ENCODE measurements around the gene FBXL14.
"Not testable (repeated sequence)": the region's sequence is repeated elsewhere in the genome, so short reads cannot be mapped to it uniquely, and the experiment has no call there.

Gene FBXL14

DNA sequence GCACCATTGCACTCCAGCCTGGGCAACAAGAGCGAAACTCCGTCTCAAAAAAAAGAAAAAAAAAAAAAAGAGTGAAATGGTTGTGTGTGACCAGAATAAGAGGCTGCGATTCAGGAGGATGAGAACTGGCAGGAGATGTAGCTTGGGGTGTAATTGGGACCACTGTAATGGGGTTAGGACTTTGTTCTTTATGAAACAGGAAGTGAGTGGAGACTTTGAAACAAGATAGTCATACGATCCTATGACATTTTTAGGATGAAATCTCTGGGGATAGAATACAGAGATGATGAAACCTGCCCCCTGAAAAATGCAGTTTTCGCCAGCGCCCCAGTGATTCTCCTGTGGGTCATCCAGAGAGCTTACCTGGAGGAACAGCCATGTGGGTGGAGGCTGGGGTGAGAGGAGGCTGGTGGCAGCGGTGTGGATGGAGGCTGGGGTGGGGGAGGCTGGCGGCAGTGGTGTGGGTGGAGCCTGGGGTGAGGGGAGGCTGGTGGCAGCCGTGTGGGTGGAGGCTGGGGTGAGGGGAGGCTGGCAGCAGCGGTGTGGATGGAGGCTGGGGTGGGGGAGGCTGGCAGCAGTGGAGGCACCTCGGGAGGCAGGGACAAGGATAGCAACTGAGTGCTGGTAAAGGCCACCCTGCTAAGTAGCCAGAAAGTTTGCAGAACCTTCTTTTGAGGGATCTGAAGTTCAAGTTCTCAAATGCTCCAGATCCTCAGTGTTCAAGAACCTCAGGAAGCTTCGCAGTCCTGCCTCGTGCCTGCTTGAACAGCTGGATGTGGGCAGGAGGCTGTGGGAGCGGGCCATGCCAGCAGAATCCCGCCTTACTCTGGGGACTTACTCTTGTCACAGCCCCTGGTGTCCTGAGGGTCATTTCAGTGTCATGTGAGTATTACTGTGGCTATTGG, 20.2 kb downstream of the FBXL14 start:
- no peak for DNase-seq (ENCODE audit: low read depth in 3 of 3)

DNA sequence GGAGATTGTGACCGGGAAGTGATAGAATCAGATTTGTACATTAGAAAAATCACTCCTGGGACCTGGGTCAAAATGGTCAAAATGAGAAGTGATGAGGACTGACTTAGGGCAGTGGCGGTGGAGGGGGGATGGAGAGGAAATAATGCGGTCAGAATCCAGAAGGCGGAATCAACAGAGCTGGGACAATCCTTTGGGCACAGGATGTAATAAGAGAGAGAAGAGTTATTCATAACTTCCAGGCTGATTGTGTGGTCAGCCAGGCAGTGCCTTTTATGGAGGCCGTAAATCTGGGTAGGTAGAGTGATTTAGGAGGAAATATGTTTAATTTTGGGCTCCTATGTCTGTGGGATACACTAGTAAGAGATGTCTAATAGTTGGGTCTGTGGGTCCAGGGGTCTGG, 21.6 kb downstream of the FBXL14 start:
- no peak for DNase-seq (ENCODE audit: low read depth in 3 of 3)

DNA sequence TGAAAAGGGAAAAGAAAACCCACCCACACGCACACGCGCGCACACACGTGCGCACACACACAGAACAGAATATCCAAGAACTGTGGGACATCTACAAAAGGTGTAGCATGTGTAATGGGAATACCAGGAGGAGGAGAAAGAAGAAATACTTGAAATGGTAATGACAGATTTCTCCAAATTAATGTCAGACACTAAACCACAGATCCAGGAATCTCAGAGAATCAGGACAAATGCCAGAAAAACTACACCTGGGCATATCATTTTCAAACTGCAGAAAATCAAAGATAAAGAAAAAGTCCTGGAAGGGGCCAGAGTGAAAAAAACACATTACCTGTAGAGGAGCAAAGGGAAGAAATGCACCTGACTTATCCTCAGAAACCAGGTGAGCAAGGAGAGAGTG, 26.5 kb downstream of the FBXL14 start:
- DNase-seq (ENCODE audit: low read depth in 3 of 3) = no peak

DNA sequence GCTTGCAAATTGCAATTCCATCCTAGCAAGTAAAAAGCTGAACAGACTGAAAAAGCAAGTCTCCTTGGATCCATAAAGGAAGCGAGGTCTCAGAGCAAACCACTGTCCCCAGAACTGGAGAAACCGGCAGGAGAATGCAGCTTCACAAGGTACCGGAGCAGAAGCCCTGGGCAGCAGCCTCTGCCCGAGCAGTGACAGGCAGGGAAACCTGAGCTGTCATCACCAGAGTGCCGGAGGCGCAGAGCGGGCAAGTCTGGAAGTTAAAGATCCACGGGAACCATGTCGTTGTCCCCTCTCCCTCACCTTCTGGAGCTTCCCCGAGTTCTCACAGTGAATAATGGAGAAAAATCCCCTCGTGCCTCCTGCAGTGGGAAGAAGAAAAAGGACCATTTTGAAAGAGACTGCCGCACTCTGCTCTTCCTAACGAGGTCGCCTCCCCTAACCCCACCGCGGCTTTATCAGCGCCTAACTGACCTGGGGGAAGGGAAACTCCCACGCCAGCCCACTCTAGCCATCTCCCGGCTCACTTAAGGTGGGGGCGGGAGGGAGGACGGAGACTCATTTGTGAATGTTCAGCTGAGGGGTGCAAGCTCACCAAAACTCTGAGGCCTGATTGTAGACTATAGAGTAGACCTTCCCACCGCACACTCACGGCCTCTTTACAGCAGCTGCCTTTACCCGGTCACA, 27.8 kb downstream of the FBXL14 start:
- DNase-seq (ENCODE audit: low read depth in 3 of 3) = no peak

DNA sequence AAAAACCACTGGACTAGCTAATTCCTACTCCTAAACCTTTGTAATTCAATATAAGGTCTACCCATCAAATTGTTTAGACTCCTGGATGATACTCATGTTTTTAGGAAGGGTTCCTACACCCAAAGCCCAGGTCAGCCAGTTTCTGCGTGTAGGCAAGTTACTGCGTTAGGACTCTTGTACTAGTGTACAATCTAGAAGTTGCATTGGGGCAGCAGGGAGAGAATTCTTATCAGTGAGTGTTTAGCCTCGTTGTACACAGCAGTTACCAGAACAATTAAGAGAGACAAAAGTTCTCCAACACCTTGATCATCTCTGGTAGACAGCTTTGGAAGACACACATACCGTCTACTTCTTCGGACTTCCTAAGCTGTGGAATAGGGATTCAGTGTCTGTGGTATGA, 29.2 kb downstream of the FBXL14 start:
- no peak for DNase-seq (ENCODE audit: low read depth in 3 of 3)

DNA sequence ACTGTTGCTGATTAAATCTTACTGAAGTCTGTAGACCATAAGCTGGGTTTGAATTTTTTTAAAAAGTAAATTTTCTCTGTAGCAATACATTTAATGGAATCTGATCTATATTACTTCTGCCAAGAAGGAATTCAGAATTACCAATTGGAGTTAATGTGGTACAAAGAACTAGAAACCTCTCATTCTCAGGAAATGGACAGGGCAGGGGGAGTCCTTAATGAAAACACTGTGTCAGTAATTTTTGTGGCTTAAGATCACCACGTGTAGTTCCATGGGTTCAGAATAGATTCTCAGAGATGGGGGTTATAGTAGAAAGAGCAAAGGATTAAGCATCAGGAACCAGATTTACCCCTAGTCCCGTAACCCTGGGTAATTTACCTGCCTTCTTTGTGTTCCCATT, 30.3 kb downstream of the FBXL14 start:
- no peak for DNase-seq (ENCODE audit: low read depth in 3 of 3)

DNA sequence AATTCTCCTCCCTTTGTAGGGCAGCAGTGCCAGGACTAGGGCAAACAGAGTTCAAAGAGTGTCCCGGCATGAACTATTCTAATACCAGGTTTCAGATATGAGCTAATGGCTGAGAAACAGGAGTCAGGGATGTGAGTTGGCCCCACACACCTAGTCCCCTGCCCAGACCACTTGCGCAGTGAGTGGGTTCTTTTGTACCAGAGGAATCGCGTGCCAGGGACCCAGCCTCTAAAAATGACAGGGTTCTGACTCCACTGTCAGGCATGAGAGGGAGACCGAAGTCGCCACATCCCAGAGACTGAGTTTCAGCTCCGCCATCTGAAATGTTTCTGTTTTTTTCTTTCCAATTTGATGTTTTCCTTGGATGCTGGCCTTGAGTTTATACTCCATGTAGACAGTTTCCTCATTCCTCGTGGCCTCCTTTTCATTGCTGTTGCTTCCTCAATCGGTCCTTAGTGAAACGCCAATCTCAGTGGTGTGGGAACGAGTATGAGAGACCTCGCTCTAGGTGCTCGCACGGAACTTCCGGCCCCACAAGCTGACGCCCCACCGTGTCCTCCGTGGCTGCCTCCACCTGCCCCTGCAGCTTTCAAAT, 31.5 kb downstream of the FBXL14 start:
- no peak for DNase-seq (ENCODE audit: low read depth in 3 of 3)

DNA sequence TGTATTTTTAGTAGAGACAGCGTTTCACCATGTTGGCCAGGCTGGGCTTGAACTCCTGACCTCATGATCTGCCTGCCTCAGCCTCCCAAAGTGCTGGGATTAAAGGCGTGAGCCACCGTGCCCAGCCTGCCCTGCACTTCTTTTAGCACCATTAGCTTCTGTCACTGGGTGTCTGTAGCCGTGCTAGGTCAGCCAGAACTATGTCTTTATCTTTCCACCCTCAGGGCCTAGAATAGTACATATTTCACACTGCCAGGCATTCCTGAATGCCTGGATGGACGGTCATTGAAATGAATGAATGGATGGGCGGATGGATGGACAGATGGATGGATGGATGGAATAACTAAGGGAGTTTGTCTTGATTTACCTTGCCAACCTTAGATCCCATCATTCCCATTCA, 33.7 kb downstream of the FBXL14 start:
- DNase-seq (ENCODE audit: low read depth in 3 of 3) = no peak

DNA sequence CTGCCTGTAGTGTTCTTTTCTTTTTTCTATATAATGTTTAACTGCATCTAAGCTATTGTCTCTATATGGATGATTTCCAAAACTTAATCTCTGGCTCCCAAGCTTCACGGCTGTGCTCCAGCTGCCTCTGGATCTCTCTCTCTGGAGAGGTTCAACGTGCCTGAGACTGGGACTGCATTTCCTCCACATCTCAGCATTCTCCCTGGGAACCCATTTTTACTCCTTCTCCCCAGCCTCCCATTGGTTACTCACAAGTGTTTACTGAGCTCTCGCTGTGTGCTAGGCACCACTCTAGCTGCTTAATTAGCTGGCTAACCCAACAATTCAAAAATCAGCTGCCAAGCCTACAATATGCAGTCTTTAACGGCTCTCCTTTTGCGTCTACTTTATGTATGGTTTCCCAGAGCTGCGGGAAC, 34.7 kb downstream of the FBXL14 start:
- DNase-seq (ENCODE audit: low read depth in 3 of 3) = no peak

DNA sequence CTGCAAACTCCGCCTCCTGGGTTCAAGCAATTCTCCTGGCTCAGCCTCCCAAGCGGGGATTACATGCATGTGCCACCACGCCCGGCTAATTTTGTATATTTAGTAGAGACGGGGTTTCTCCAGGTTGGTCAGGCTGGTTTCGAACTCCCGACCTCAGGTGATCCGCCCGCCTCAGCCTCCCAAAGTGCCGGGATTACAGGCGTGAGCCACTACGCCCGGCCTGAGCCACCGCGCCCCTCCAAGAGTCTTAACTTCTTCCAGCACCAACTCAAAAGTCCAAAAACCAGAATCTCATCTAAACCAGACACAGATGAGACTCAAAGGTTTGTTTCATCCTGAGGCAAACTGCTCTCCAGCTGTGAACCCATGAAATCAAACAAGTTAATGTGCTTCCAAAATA, 36.3 kb downstream of the FBXL14 start:
- DNase-seq (ENCODE audit: low read depth in 3 of 3) = not testable (repeated sequence)

DNA sequence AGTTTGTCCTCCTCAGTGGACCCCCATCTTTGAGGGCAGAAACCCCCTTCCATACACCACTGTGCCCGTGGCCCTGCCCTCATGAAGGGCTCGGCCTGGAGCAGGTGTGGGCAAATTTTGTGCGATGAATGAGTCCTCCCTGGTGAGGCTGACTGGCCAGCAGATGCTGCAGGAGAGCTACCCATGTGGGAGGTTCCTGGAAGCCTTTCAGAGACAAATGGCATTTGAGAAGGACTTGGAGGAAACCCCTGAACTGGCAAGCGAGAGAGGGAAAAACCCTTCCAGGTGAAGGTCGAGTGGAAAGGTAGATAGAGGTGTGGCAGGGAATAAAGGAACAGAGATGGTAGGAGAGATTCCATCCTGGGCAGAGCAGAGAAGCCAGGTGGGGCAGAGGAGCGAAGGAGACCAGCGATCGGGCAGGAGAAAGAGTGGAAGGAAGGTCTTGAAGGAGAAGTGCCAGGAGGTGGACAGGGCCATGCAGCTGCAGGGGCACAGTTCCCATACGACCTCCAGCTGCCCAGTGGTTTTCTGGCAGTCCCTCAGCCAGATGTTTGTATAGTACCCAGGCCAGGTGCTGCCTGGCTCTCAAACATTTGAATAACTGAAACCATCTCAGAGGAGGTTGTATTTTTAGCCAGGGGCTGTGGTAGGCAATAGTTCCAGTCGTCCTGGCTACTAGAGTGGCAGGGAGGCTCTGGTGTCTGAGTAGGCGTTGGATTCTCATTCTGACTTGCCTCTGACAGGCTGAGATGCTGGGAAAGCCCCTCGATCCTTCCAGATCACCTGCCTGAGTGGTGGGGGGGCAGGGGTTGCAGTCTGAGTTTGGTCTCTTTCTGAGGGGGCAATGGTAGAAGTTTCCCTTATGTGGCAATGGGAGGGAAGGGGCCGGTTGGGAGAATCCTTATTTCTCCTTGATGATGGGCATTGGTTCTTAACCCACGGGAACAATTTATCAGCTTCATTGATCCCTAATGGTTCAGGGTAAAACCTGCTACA, 40.1 kb downstream of the FBXL14 start:
- no peak for DNase-seq (ENCODE audit: low read depth in 3 of 3)

DNA sequence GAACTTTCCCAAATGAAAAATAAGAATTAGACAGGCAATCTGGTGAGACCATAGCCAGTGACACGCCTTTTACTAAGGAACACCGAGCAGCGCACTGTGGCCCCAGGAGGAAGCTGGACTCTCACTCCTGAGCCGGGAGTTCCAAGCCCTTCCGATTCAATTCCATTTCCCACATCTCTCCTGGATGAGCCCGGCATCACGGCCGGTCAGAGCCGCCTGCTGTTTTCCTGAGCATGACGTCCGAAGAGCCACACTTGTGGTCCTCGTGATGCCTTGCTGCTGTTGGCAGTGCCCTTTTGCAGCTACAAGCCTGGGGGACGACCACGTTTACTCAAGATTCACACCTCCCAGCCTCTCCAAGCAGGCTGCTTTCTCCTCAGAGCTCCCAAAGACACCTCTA, 40.8 kb downstream of the FBXL14 start:
- DNase-seq (ENCODE audit: low read depth in 3 of 3) = no peak

DNA sequence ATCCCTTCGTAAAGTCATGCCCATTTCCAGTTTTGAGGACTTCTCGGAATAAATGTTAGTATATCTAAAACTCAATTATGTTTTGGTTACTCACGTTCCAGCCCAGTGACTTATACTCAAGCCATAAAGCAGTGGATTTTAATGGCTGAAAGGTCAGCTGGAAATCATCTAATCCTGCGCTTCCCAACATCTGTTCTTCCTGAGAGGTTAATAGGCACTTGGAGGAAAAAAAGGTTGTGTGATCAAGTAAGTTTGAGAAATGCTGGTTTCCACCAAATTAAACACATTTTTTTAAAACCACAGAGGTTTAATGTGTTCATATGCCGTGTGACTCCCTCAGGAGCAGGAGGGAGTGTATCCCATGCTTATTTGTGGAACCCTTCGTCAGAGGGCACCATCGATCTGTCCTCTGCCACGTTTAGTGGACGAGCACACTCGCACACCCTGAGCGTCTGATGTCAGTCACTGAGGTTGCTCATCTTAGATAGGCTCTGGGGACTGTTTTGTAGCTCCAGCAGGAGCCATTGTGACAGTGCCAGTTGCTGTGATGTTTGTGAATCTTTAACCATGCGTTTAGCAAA, 41.4 kb downstream of the FBXL14 start:
- DNase-seq (ENCODE audit: low read depth in 3 of 3) = no peak

DNA sequence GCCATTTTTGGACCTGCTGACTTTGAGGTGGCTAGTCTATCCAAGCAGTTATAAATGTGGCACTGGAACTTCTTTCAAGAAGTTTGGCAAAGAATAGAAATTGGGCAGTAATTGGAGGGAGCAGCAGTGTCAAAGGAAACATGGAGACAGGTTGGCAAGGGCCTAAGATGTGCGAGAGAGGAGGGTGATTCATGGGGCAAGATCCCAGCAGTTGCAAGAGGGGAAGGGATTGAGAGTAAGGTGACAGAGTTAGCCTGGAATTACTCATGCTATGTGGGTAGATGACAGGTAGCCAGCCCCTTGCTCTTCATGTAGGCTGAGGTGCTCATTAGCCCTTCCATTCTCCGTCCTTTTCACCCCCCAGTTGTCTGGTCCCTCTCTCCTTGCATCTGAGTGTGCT, 42.2 kb downstream of the FBXL14 start:
- no peak for DNase-seq (ENCODE audit: low read depth in 3 of 3)

DNA sequence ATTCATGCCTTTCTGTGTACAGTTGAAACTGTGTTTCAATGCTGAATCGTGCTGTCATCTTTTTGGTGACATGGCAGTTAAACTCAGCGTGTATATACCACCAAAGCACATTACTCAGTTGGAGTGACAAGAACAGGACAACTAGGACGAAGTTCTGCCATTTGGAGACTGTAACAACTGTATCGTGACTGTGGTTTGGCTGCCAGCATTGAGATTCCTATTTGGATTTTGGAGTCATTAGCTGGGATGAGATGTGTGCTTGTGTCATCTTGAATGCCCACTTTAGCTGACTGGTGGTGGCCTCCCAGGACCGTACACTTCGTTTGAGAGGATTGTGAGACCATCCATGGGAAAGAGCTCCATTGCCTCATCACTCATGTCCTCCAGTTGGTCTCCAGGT, 42.9 kb downstream of the FBXL14 start:
- no peak for DNase-seq (ENCODE audit: low read depth in 3 of 3)

DNA sequence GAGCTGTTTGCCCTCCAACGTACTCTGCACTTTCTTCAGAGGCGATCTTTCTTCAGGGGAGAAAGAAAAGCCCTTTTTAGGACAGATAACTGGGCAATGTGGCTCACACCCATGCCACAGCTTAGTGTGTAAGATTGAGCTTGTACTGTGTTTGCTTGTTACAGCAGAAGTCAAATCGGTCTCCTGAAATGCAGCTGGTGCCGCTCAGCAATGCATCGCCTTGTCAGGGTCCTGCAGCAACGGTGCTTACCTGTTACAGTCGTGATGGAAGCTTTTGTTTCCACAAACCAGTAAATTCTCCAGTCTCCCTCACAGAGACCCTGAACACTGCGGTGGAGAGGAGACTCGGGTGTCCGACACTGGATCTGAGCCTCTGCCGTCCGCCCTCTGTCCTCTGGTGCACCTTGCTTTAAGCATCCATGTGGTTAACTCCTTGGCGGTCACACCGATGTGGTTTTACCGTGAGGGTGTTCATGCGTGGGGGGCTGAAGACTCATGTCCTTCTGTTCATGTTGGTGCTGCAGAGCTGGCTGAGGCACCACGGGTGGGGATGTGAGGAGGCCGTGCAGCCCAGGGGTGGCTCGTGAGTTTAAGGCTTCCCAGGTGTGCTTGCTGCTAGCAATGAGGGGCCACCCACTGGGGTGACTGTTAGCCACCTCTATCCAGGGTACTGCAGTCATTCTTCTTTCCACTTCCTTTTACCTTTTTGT, 47.3 kb downstream of the FBXL14 start:
- no peak for DNase-seq (ENCODE audit: low read depth in 3 of 3)

DNA sequence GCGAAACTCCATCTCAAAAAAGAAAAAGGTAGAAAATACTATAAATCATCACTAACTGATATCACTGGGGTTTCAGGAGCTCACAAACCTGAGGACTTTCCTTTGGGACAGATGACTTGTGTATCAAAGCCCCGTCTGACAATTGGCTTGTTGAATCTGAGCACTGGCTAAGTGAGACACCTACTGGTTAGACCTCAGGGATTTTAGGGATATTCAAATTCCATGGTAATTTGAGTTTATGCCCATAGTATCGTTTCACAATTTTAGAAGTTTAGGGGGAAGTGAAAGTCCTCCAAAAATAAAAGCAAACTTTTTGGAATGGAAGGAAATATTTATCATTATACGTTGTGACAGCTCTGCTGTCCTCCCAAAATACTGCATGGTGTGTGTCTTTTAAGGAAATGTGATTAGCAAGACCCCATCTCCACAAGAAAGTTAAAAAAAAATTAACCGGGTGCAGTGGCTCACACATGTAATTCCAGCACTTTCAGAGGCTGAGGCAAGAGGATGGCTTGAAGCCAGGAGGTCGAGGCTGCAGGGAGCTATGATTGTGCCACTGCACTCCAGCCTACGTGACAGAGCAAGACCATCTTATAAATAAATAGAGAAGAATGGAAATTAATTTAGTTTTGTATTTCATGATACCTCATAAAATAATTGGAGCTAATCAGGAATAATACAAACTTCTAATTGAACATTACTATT, 49.2 kb downstream of the FBXL14 start:
- DNase-seq (ENCODE audit: low read depth in 3 of 3) = no peak

DNA sequence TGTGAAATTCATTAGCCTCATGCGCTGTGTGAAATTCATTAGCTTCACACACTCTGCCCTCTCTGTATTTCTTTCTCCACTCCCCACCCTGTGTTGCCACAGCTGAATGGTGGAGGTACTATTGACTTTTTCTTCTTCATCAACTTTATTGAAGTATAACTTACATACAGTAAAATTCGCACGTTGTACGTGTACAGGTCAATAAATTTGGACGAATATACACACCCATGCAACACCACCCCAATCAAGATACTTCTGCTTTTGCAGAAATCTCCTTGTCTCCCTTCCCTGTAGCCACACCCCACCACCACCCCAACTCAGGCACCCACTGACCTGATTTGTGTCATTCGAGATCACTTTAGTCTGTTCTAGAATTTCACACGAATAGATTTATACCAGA, 51.8 kb downstream of the FBXL14 start:
- no peak for DNase-seq (ENCODE audit: low read depth in 3 of 3)

DNA sequence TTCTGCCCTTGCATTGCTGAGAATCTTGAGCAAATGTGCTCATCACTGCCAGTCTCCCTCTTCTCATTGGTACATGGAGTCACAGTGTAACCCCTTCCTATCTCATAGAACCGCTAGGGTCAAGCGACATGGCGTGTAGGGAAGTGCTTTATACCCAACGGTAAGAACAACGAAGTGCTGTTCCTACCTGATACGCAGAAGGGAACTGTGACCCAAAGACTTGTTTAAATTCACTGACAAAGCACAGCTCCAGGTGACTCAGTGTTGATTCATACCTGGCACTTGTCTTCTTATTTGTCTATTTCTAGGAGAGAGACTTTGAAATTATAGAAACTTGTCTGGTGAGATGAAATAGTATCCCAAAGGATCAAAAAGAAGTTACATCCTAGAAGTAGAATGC, 53.7 kb downstream of the FBXL14 start:
- DNase-seq (ENCODE audit: low read depth in 3 of 3) = no peak

DNA sequence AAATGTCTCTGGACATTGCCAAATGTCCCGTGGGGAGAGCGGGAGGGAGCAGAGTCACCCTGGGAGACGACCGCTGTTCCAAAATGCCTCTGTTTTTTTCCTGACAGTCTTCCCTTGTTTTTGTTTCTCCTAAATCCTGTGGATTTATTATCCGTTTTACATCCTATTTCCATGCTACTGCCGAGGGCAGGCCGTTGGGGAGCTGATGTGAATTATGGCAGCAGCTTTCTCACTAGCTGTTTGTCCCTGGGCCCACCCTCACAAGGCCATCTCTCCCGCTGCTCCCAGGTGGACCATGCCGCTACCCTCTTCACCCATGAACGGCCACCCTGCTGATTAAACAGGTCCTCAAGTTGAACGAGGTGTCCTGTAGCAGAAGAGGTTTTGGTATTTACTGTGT, 55.2 kb downstream of the FBXL14 start:
- DNase-seq (ENCODE audit: low read depth in 3 of 3) = no peak
